GM12873 (cell line): ENCODE measurements around the gene MAP2K5.

ENCODE experiments used
- CTCF ChIP-seq: IDR thresholded peaks from 2 replicates; pipeline ENCODE4 v1.5.1; 2012; ENCODE audit warnings: low read depth, mild to moderate bottlenecking, moderate library complexity, low read length, control low read depth; ENCODE audit not compliant: insufficient read depth; ENCODE audit errors: missing control alignments

Gene MAP2K5

GRCh38 chr15:67716171-67716570, 173.7 kb downstream of the MAP2K5 start:
- TF ChIP-seq CTCF, result no peak

- TF ChIP-seq CTCF, result no peak
Observed at GRCh38 chr15:67717776-67718175, 175.3 kb downstream of the MAP2K5 start.

- TF ChIP-seq CTCF, result no peak
Observed at GRCh38 chr15:67719330-67719959, 176.9 kb downstream of the MAP2K5 start.

GRCh38 chr15:67720556-67721175, 178.2 kb downstream of the MAP2K5 start:
- TF ChIP-seq CTCF, result no peak

- no peak for TF ChIP-seq CTCF
Observed at GRCh38 chr15:67722030-67722817, 179.7 kb downstream of the MAP2K5 start.

GRCh38 chr15:67723294-67724024, 181.0 kb downstream of the MAP2K5 start:
- TF ChIP-seq CTCF, result no peak
